Dedifferentiated amniotic fluid mesenchymal stem cell (primary cell): ENCODE data around the gene RFC2.
"Not testable (repeated sequence)": the region's sequence is repeated elsewhere in the genome, so short reads cannot be mapped to it uniquely, and the experiment has no call there.

ENCODE experiments used
- DNase-seq: peaks from one replicate; pipeline ENCODE4 v3.0.0-alpha.2; 2016; ENCODE audit errors: extremely low spot score

RFC2 gene

DNA sequence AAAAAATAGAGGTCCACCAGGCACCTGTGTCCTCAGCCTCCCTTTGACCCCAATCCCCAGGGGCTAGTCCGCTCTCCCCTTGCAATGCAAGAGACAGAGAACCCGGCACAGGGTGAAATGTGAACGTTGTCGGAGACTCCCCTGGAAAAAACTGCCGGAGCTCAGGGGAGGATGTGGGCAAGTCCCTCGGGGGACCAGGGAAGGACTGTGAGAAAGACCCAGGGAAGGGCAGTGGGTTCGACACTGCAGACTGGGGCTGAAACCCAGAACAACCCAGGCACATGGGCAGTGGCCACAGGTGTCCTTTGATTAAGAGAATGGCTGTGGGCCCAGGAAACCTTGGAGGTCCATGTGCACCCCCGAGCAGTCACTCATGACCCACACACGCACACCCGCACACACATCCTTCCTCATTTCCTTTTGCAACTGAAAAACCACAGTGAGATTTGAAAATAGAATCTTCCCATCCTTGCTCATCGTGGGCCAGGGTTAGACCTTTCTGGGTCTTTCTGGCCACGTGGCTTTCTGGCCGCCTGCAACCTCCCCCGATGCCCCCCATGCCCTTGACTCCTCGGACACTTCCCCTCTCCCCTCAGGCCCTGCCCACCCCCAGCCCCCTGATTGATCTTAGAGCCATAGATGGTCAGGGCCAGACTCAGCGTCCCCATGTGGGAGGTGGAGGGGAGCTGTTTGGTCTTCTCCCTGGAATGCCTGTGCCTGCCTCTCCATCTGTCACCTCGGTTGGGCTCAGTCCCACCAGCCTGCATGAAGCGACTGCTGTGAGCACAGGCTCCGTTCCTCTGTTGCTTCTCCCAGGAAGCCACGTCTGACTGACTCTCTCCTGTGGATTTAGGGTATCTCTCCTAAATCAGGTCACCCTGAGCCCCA lies 36.5 kb downstream of the RFC2 start:
- no peak for DNase-seq

GRCh38 chr7:74216361-74216761 lies 37.8 kb downstream of the RFC2 start:
- DNase-seq: no peak

DNA sequence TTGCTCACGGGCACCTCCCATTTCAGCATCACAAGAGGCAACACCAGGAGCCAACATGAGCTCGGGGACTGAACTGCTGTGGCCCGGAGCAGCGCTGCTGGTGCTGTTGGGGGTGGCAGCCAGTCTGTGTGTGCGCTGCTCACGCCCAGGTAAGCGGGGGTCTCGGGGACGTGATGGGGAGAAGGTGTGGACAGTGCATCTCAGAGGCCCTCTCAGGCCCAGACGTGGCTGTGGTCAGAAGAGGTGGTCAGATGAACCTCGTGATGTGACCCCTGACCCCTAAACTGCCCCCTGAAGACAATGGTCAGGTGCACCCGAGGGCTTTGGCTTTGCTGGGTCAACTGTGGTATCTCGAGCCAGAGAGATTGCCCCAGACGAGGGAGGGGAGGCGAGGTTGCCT lies 38.3 kb downstream of the RFC2 start:
- no peak for DNase-seq

DNA sequence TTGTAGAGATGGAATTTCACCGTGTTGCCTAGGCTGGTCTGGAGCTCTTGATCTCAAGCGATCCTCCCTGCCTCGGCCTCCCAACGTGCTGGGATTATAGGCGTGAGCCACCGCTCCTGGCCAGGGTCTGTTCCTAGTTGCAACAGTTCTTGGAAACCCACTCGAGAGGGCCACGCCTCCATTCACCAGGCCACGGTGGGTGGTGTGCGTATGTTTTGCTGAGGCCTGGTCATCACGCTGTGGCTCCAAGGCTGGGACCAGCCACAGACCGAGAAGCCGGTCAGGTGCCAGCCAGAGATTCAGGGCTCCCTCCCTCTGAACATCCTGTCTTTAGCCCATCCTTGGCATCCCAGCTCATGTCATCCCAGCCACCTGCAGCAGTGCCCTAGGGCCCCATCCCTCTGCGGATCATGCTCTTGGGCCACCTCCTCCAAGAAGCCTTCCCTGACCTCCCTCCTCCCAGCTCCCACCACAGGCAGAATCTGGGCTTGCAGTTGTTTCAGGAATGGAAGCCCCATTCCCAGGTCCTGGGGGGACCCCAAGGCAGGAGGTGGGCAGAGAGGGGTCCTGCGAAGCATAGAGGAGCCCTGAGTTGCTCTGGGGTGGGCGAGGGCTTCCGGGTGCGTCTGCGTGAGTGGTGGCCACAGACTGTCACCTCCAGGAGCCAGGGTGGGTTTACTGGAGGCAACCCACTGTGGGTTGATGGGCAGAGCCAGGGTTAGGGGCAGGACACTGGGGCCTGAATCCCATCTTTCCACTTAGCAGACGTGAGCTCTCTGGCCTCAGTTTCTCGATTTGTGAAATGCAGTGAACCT lies 39.2 kb downstream of the RFC2 start:
- DNase-seq: no peak

GRCh38 chr7:74212661-74213060 lies 41.5 kb downstream of the RFC2 start:
- DNase-seq: no peak

DNA sequence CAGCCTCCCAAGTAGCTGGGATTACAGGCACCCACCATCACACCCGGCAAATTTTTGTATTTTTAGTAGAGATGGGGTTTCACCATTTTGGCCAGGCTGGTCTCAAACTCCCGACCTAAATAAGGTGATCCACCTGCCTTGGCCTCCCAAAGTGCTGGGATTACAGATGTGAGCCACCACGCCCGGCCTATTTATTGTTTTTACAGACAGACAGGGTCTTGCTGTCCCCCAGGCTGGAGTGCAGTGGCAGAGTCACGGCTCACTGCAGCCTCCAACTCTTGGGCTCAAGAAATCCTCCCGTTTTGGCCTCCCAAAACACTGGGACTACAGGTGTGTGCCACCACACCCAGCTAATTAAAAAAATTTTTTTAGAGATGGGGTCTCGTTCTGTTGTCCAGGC lies 46.0 kb downstream of the RFC2 start:
- DNase-seq: not testable (repeated sequence)

GRCh38 chr7:74207586-74207985 lies 46.6 kb downstream of the RFC2 start:
- no peak for DNase-seq

DNA sequence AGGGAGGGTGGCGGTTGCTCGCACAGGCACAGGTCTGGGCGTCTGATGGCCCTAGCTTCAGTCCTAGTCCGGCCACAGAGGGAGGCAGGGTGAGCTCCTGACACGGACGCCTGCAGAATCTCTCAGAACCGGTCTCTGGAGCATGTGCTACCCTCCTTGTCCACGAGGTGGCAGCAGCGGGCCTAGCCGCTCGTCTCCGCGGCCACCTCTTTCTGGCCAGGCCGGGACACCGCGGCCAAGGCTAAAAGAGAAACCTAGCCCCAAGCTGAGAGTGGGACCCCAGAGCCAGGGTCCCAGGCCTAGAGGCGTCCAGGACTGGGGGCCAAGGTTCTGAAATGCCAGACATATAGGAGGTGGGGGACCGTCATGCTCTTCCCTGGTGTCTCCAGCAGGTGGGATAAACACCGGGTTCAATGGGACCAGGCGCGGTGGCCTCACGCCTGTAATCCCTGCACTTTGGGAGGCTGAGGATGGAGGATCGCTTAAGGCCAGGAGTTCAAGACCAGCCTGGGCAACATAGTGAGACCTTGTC lies 47.5 kb downstream of the RFC2 start:
- DNase-seq: peak; percentile 60

DNA sequence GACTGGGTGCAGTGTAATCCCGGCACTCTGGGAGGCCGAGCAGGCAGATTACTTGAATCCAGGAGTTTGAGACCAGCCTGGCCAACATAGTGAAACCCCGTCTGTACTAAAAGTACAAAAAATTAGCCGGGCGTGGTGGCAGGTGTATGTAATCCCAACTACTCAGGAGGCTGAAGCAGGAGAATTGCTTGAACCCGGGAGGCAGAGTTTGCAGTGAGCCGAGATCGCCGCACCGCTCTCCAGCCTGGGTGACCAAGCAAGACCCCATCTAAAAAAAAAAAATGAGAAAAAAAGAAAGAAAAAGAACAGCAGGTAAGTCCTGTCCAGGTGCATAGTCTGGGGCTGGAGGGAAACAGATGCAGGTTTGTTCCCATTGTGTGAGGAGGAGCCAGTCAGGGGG lies 48.1 kb downstream of the RFC2 start:
- DNase-seq: not testable (repeated sequence)

GRCh38 chr7:74203956-74204618 lies 50.1 kb downstream of the RFC2 start:
- no peak for DNase-seq

DNA sequence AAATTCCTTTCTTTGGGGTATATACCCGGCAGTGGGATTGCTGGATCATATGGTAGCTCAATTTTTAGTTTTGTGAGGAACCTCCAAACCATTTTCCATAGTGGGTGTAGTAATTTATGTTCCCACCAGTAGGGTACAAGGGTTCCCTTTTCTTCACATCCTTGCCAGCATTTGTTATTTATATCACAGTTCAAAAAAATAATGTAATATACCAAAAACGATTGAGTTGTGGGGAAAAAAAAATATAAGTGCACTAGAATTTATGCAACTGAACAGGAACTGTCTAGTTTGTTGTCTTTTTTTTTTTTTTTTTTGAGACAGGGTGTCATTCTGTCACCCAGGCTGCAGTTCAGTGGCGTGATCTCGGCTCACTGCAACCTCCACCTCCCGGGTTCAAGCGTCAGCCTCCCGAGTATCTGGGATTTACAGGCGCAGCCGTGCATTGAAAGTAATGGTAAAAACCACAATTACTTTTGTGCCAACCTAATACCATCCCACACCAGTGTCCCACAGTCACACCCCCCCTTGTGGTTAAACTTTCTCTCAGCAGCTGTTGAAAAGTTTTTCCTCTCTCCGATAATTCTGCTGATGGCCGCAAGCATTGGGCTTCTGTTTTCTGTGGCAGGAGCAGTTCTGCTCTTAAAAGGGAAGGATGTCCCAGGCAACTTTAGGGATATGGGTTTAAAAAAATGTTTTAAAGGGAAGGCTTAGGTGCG lies 51.2 kb downstream of the RFC2 start:
- peak; percentile 26 for DNase-seq

- no peak for DNase-seq
Observed at GRCh38 chr7:74199551-74200355, 54.4 kb downstream of the RFC2 start.

DNA sequence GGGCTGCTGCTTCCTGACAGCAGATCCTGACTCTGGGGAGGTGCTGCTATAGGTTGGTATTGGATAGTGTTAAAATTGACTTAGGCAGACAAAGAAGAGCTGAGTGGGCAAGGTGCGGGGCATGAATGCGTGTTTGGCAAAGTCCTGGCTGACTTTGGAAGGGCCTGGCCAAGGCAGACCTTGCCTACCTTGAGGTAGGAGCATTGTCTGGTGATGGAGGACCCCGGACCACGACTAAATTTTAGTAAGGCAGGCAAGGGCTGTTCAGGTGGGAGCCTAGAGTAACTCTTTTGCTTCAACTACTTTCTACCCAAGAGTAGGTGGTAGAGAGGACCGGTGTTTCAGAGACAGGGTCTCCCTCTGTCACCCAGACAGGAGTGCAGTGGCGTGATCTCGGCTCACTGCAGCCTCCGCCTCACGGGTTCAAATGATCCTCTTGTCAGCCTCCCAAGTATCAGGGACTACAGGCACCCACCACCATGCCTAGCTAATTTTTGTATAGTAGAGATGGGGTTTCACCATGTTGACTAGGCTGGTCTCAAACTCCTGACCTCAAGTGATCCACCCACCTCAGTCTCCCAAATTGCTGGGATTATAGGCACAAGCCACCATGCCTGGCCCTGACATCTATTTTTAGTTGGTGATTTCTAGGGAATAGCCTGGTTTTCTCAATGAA lies 56.6 kb downstream of the RFC2 start:
- DNase-seq: no peak

- DNase-seq: not testable (repeated sequence)
Observed at GRCh38 chr7:74195968-74196654, 58.1 kb downstream of the RFC2 start.

DNA sequence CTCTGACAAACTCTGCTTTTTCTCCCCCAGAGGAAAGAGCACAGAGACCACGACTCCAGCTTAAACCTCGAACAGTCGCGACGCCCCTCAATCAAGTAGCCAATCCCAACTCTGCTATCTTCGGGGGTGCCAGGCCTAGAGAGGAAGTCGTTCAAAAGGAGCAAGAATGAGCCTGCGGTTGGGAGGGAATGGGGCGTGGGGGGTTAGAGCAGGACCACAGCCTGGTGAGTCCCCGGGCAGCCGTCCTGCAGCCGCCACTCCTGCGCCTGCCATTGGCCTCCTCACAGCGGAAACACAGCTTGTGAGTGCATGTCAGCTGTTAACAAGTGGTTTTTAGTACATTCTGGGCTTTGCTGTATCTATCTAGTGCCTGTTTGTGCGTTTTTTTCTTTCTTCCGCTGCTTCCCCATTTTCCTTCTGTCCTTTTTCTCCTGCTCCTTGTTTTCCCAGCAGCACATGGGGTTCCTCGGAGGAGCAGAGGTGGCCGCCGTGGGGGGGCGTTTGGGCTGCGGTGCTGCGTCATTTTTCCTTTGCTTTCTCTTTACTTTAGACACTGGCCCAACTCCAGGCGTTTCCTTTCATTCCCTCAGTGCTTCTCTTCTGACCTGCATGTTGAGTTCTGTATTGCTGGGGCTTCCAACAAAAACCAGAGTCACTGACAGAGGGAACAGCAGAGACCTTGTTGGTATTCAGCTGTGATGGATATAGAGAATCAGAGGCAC lies 58.9 kb downstream of the RFC2 start:
- DNase-seq: not testable (repeated sequence)

DNA sequence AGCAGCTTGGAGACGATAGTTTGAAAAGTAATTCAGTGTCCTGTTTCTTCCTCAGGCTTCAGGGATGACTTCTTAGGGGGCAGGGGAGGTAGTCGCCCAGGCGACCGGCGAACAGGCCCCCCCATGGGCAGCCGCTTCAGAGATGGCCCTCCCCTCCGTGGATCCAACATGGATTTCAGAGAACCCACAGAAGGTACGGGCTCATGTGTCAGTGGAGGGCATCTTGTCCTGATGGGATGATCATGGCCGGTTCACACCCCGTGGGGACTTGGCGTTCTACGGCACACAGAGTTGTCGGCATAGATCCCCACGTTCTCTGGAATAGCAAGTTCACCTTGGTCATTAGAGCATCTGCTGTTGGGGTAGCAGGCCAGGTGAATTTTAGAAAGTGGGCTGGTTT lies 59.5 kb downstream of the RFC2 start:
- no peak for DNase-seq

- no peak for DNase-seq
Observed at GRCh38 chr7:74193913-74194312, 60.3 kb downstream of the RFC2 start.

DNA sequence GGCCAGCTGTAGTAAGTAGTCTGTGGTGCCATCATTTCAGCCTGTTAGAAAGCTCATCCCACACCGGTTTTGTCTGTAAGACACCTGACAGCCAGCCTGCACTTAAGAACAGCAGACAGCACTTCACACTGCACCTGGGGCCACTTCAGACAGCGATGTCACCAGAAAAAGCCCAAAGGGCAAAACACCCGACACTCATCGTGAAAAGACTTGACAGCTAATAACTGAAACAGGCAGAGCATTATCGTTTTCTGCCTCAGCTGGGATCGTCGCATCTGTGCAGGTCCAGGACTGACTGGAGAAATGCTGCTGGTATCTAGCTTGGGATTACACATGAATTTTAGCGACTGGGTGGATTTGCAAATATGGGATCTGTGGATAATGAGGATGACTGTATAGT lies 61.1 kb downstream of the RFC2 start:
- DNase-seq: no peak

- no peak for DNase-seq
Observed at GRCh38 chr7:74191231-74191630, 63.0 kb downstream of the RFC2 start.
